ENCODE data around the gene ZNF69.

DNA sequence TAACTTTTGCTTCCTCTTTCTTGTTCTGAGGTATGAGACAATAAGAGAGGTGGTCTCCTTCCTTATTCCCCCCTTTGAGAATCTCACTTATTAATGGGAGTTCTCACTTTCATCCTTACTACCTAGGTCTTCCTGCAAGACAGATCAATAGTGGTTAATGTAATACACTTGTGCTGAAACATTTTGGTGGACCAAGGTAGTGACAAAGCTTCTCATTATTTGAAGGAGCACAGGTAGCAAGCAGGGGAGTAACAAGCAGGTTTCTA is 55.2 kb downstream of the ZNF69 start:
- TF ChIP-seq, protein P1, sequence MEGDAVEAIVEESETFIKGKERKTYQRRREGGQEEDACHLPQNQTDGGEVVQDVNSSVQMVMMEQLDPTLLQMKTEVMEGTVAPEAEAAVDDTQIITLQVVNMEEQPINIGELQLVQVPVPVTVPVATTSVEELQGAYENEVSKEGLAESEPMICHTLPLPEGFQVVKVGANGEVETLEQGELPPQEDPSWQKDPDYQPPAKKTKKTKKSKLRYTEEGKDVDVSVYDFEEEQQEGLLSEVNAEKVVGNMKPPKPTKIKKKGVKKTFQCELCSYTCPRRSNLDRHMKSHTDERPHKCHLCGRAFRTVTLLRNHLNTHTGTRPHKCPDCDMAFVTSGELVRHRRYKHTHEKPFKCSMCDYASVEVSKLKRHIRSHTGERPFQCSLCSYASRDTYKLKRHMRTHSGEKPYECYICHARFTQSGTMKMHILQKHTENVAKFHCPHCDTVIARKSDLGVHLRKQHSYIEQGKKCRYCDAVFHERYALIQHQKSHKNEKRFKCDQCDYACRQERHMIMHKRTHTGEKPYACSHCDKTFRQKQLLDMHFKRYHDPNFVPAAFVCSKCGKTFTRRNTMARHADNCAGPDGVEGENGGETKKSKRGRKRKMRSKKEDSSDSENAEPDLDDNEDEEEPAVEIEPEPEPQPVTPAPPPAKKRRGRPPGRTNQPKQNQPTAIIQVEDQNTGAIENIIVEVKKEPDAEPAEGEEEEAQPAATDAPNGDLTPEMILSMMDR (IDR thresholded peaks at IDR 0.05; ENCODE audit: poor library complexity): no peak
- TF ChIP-seq EZH2 (IDR thresholded peaks at IDR 0.05; ENCODE audit: borderline replicate concordance) (no peak), EZH2phosphoT487 (IDR thresholded peaks at IDR 0.05; ENCODE audit: low read depth, severe bottlenecking, unreplicated experiment) (no peak)

Data from hepatocyte (in vitro differentiated cells).